BLaER1 treated with 17β-estradiol and CSF1 and Interleukin-3, amounts not matched to agents 10 nM and 100 nM (cell line): ENCODE data around the gene ADGRE1.

Experiments
- H3K27ac ChIP-seq, 11 experiments: shearing (Covaris generic); formaldehyde crosslinking; 2 replicates each; pipeline ENCODE4 v1.8.1; 2022
- H3K27me3 ChIP-seq, 11 experiments: shearing (Covaris generic); formaldehyde crosslinking; 2 replicates each; pipeline ENCODE4 v1.8.1; 2022
- H3K36me3 ChIP-seq, 11 experiments: shearing (Covaris generic); formaldehyde crosslinking; 2 replicates each; pipeline ENCODE4 v1.8.1; 2022
- H3K4me1 ChIP-seq, 10 experiments: shearing (Covaris generic); formaldehyde crosslinking; 2 replicates each; pipeline ENCODE4 v1.8.1; 2022
- H3K4me2 ChIP-seq, 11 experiments: shearing (Covaris generic); formaldehyde crosslinking; 2 replicates each; pipeline ENCODE4 v1.8.1; 2022
- H3K4me3 ChIP-seq, 10 experiments: shearing (Covaris generic); formaldehyde crosslinking; 2 replicates each; pipeline ENCODE4 v1.8.1; 2022
- H3K9ac ChIP-seq, 11 experiments: shearing (Covaris generic); formaldehyde crosslinking; 2 replicates each; pipeline ENCODE4 v1.8.1; 2022
- H3K9me3 ChIP-seq, 11 experiments: shearing (Covaris generic); formaldehyde crosslinking; replicated peaks in 1 of 11; 2 replicates each; pipeline ENCODE4 v1.8.1; 2022
- H4K20me1 ChIP-seq, 11 experiments: shearing (Covaris generic); formaldehyde crosslinking; 2 replicates each; pipeline ENCODE4 v1.8.1; 2022
- Cebpa-rat ChIP-seq, 11 experiments: shearing (Covaris generic); IDR thresholded peaks; 2 replicates each; pipeline ENCODE4 v1.8.1; 2022

ADGRE1 gene

GRCh38 chr19:6888967-6889366 is 1.6 kb downstream of the ADGRE1 start:
- H3K9me3 ChIP-seq: peaks cover 10 to 37% (median 20%) of the 10 kb centered on the region in 11 experiments; a peak in 20 of 22 replicates
- peaks cover 0 to 25% (median 0%) of the 10 kb centered on the region in 11 experiments; a peak in 4 of 22 replicates for H3K36me3 ChIP-seq
- peak overlapping the region in 2 of 11 experiments; percentile 69 to 72; a peak in 4 of 22 replicates for H3K4me2 ChIP-seq

GRCh38 chr19:6890401-6890913 is 3.1 kb downstream of the ADGRE1 start:
- Histone ChIP-seq H3K36me3 (peaks cover 0 to 40% (median 0%) of the 10 kb centered on the region in 11 experiments; a peak in 4 of 22 replicates), H3K4me1 (peaks cover 5 to 69% (median 20%) of the 10 kb centered on the region in 10 experiments; a peak in 17 of 20 replicates), H4K20me1 (no peaks in the 10 kb centered on the region), H3K9ac (0 out of 22 replicates have a peak overlapping the region, but pooled peaks of 1 of the 11 experiments have one; percentile 23), H3K9me3 (peaks cover 23 to 51% (median 32%) of the 10 kb centered on the region in 11 experiments), H3K27me3 (no peaks in the 10 kb centered on the region), H3K4me3 (peak overlapping the region in 2 of 10 experiments; percentile 13 to 38; a peak in 2 of 20 replicates), H3K27ac (no peak overlapping the region), H3K4me2 (peak overlapping the region in 6 of 11 experiments; percentile 12 to 69 (median 26); a peak in 8 of 22 replicates)
- TF ChIP-seq Cebpa-rat (IDR thresholded peaks at IDR 0.05): no peak

More at GRCh38 chr19:6888967-6889366, 1.6 kb downstream of the ADGRE1 start:
- peaks cover 5 to 69% (median 20%) of the 10 kb centered on the region in 10 experiments; a peak in 17 of 20 replicates for H3K4me1 ChIP-seq
- TF ChIP-seq Cebpa-rat (IDR thresholded peaks at IDR 0.05): no peak
- H4K20me1 ChIP-seq: no peaks in the 10 kb centered on the region
- H3K4me3 ChIP-seq: peak overlapping the region in 2 of 10 experiments; percentile 38 to 43; a peak in 4 of 20 replicates
- no peak overlapping the region for H3K9ac ChIP-seq
- H3K27me3 ChIP-seq: no peaks in the 10 kb centered on the region
- no peak overlapping the region for H3K27ac ChIP-seq

GRCh38 chr19:6890938-6891337 is 3.6 kb downstream of the ADGRE1 start:
- H3K9ac ChIP-seq: no peak overlapping the region
- peaks cover 28 to 56% (median 36%) of the 10 kb centered on the region in 11 experiments for H3K9me3 ChIP-seq
- peaks cover 5 to 69% (median 20%) of the 10 kb centered on the region in 10 experiments; a peak in 17 of 20 replicates for H3K4me1 ChIP-seq
- peaks cover 0 to 44% (median 0%) of the 10 kb centered on the region in 11 experiments; a peak in 4 of 22 replicates for H3K36me3 ChIP-seq
- peak overlapping the region in 3 of 11 experiments; percentile 18 to 69 (median 66); a peak in 5 of 22 replicates for H3K4me2 ChIP-seq
- H3K27ac ChIP-seq: 0 out of 22 replicates have a peak overlapping the region, but pooled peaks of 1 of the 11 experiments have one; percentile 52
- H3K27me3 ChIP-seq: no peaks in the 10 kb centered on the region
- peak overlapping the region in 1 of 10 experiments; percentile 38; a peak in 1 of 20 replicates for H3K4me3 ChIP-seq
- H4K20me1 ChIP-seq: no peaks in the 10 kb centered on the region
- no peak for TF ChIP-seq Cebpa-rat (IDR thresholded peaks at IDR 0.05)

GRCh38 chr19:6891761-6892385 is 4.5 kb downstream of the ADGRE1 start:
- H3K27ac ChIP-seq: peak overlapping the region in 8 of 11 experiments; percentile 19 to 62 (median 45); a peak in 14 of 22 replicates
- peaks cover 33 to 62% (median 44%) of the 10 kb centered on the region in 11 experiments for H3K9me3 ChIP-seq
- no peak overlapping the region for H3K9ac ChIP-seq
- H3K4me1 ChIP-seq: peaks cover 0 to 60% (median 15%) of the 10 kb centered on the region in 10 experiments; a peak in 14 of 20 replicates
- H4K20me1 ChIP-seq: no peaks in the 10 kb centered on the region
- TF ChIP-seq Cebpa-rat (IDR thresholded peaks at IDR 0.05): no peak
- peak overlapping the region in 7 of 11 experiments; percentile 2 to 69 (median 41); a peak in 11 of 22 replicates for H3K4me2 ChIP-seq
- H3K36me3 ChIP-seq: peaks cover 0 to 54% (median 0%) of the 10 kb centered on the region in 11 experiments; a peak in 5 of 22 replicates
- H3K4me3 ChIP-seq: no peak overlapping the region
- H3K27me3 ChIP-seq: no peaks in the 10 kb centered on the region

GRCh38 chr19:6894313-6894712 is 6.9 kb downstream of the ADGRE1 start:
- H3K4me3 ChIP-seq: no peak overlapping the region
- no peak overlapping the region for H3K4me2 ChIP-seq
- H3K9me3 ChIP-seq: peaks cover 28 to 70% (median 51%) of the 10 kb centered on the region in 11 experiments
- H3K36me3 ChIP-seq: peaks cover 0 to 78% (median 0%) of the 10 kb centered on the region in 11 experiments; a peak in 6 of 22 replicates
- H3K27me3 ChIP-seq: no peaks in the 10 kb centered on the region
- peaks cover 0 to 41% (median 10%) of the 10 kb centered on the region in 10 experiments; a peak in 13 of 20 replicates for H3K4me1 ChIP-seq
- H3K9ac ChIP-seq: no peak overlapping the region
- H4K20me1 ChIP-seq: no peaks in the 10 kb centered on the region
- H3K27ac ChIP-seq: no peak overlapping the region
- no peak for TF ChIP-seq Cebpa-rat (IDR thresholded peaks at IDR 0.05)

- H4K20me1 ChIP-seq: no peaks in the 10 kb centered on the region
- no peaks in the 10 kb centered on the region for H3K4me1 ChIP-seq
- H3K27ac ChIP-seq: no peak overlapping the region
- no peak overlapping the region for H3K4me2 ChIP-seq
- no peak overlapping the region for H3K9ac ChIP-seq
- no peak for TF ChIP-seq Cebpa-rat (IDR thresholded peaks at IDR 0.05)
- H3K4me3 ChIP-seq: no peak overlapping the region
- no peaks in the 10 kb centered on the region for H3K27me3 ChIP-seq
- peaks cover 46 to 99% (median 72%) of the 10 kb centered on the region in 11 experiments for H3K9me3 ChIP-seq
- H3K36me3 ChIP-seq: peaks cover 0 to 100% (median 0%) of the 10 kb centered on the region in 11 experiments; a peak in 7 of 22 replicates
These were observed 16.1 kb downstream of the ADGRE1 start for GRCh38 chr19:6903446-6903845.

GRCh38 chr19:6906559-6907060 is 19.2 kb downstream of the ADGRE1 start:
- no peaks in the 10 kb centered on the region for H3K27me3 ChIP-seq
- H3K4me3 ChIP-seq: no peak overlapping the region
- H3K36me3 ChIP-seq: peaks cover 0 to 81% (median 0%) of the 10 kb centered on the region in 11 experiments; a peak in 7 of 22 replicates
- no peak overlapping the region for H3K4me2 ChIP-seq
- no peak for TF ChIP-seq Cebpa-rat (IDR thresholded peaks at IDR 0.05)
- no peaks in the 10 kb centered on the region; a peak in 1 of 20 replicates for H3K4me1 ChIP-seq
- H3K9ac ChIP-seq: no peak overlapping the region
- H3K9me3 ChIP-seq: peaks cover 31 to 72% (median 45%) of the 10 kb centered on the region in 11 experiments
- H3K27ac ChIP-seq: no peak overlapping the region
- H4K20me1 ChIP-seq: no peaks in the 10 kb centered on the region

- peaks cover 44 to 61% (median 51%) of the 10 kb centered on the region in 11 experiments for H3K9me3 ChIP-seq
- TF ChIP-seq Cebpa-rat (IDR thresholded peaks at IDR 0.05): no peak
- no peaks in the 10 kb centered on the region for H4K20me1 ChIP-seq
- H3K27ac ChIP-seq: no peak overlapping the region
- no peak overlapping the region for H3K4me3 ChIP-seq
- no peaks in the 10 kb centered on the region; a peak in 1 of 20 replicates for H3K4me1 ChIP-seq
- no peak overlapping the region for H3K4me2 ChIP-seq
- H3K9ac ChIP-seq: no peak overlapping the region
- H3K36me3 ChIP-seq: peaks cover 0 to 80% (median 3%) of the 10 kb centered on the region in 11 experiments; a peak in 10 of 22 replicates
- no peaks in the 10 kb centered on the region for H3K27me3 ChIP-seq
These were observed 24.1 kb downstream of the ADGRE1 start for GRCh38 chr19:6911523-6911922.
